Heart right ventricle (tissue), 16 donors: ENCODE data around the gene TMTC1. TPM values are rescaled to one million over a fixed set of nuclear protein-coding genes. Genes with fewer than 3 reads are reported as not detected.

Experiments
- ATAC-seq, 8 donors: fragments of 200-7000 bp; cut with Tn5 transposase; one replicate each; pipeline ENCODE4 v1.9.1; 2020; ENCODE audit warnings: mild to moderate bottlenecking in 8 of 8, moderate library complexity in 8 of 8, moderate number of reproducible peaks in 1 of 8
- DNase-seq, 2 donors: peaks; one replicate each; pipeline ENCODE4 v3.0.0-alpha.2; 2020
- H3K27ac ChIP-seq, 10 donors: fragments of 200-600 bp; sonication (generic) in 2 of 10; one replicate each; pipeline versions ENCODE4 v1.5.0 to v1.8.0; 2020 to 2022; ENCODE audit warnings: mild to moderate bottlenecking in 3 of 10
- H3K27me3 ChIP-seq, 7 donors: fragments of 200-600 bp; one replicate each; pipeline ENCODE4 v1.8.0; 2021 to 2022; ENCODE audit warnings: mild to moderate bottlenecking in 2 of 7
- H3K36me3 ChIP-seq, 9 donors: fragments of 200-600 bp; sonication (generic) in 1 of 9; one replicate each; pipeline versions ENCODE4 v1.5.0 to v1.8.0; 2020 to 2022; ENCODE audit warnings: mild to moderate bottlenecking in 2 of 9
- H3K4me1 ChIP-seq, 9 donors: fragments of 200-600 bp; sonication (generic) in 1 of 9; one replicate each; pipeline versions ENCODE4 v1.5.0 to v1.8.0; 2020 to 2022; ENCODE audit warnings: mild to moderate bottlenecking in 4 of 9
- H3K4me3 ChIP-seq, 10 donors: fragments of 200-600 bp; sonication (generic) in 2 of 10; one replicate each; pipeline versions ENCODE4 v1.5.0 to v1.8.0; 2020 to 2022; ENCODE audit warnings: mild to moderate bottlenecking in 7 of 10, moderate library complexity in 2 of 10
- H3K9me3 ChIP-seq, 11 donors: fragments of 200-600 bp in 10 of 11; sonication (generic) in 2 of 11; one replicate each; pipeline versions ENCODE4 v1.5.0 to v1.8.0; 2013 to 2022; ENCODE audit warnings: mild to moderate bottlenecking in 2 of 11, control low read depth in 1 of 11, moderate library complexity in 1 of 11
- WGBS, 2 donors: extraction: QIAGEN DNeasy Blood & Tissue Kit; methylation state at CpG; one replicate each; pipeline ENCODE4 v1.1.7; 2013; ENCODE audit warnings: inconsistent platforms in 1 of 2; 5-methylcytosine and 5-hydroxymethylcytosine counted together
- intact Hi-C, 10 donors: fragments of 100-400 bp; cut with DNase I; formaldehyde crosslinking; loops; one replicate each; pipeline versions ENCODE4 v1.11.1 to v1.14.2; 2022
- polyA plus RNA-seq, 2 donors: library from polyadenylated mRNA; stranded (reverse); fragments of 200-250 nt; gene quantifications; one replicate each; pipeline ENCODE4 v1.2.3, GENCODE V29; 2013
- total RNA-seq, 10 donors: library from RNA; stranded (reverse); fragmentation: NEBNext Ultra II Directional in 3 of 10; extraction: Animal tissue kit (Norgen Biotek cat#: 25700) in 3 of 10; gene quantifications; one replicate each; pipeline versions ENCODE4 v1.2.1 to v1.2.4, GENCODE V29; 2021 to 2023
- TF ChIP-seq, protein P1 (sequence below), 9 donors: fragments of 200-600 bp; sonication (generic) in 2 of 9; IDR thresholded peaks; one replicate each; pipeline versions ENCODE4 v1.5.0 to v1.8.0; 2021 to 2022; ENCODE audit warnings: antibody characterized with exemption in 9 of 9, mild to moderate bottlenecking in 5 of 9, moderate library complexity in 1 of 9
- donor health status: Arrhythmogenic right ventricular cardiomyopathy.
- donor health status: ischemic (EF 13 %, LVEDD 7.1; RV severe dilation, severe dysfunction).
- donor health status: healthy with polysubstance abuse.
- donor health status: DM: no; HTN: yes; CAD: no.
- donor health status: DM: no; HTN: no; CAD: no.
- donor health status: ischemic (EF 25% LVEDD 6.9; RV normal size, moderate dysfunction).
- donor health status: ischemic (EF 25% LVEDD 5.7; RV mildly dilated, moderate dysfunction).
- donor health status: healthy.
- donor health status: DM: yes; HTN: yes; CAD: no.
- donor health status: Ischemic cardiomyopathy.
- donor health status: ischemic (EF 35%, LVEDD 5.7; RV mildly dilated, moderate dysfunction).
- donor health status: nonischemic (EF 11% LVEDD 7.7; RV severe dilation, severe dysfunction).
- donor health status: DM: yes; HTN: yes; CAD: no.
- donor health status: PGD.
- donor health status: ischemic (EF 29% LVEDD 5.4; RV normal size, mild dysfunction).
- donor health status: nonischemic (EF 23%, LVEDD 6.1; RV moderate dilation, normal function).

The TMTC1 gene
- total and polyA plus RNA-seq, 12 donors, result 9.6 to 54.2 (median 22.9) TPM

DNA sequence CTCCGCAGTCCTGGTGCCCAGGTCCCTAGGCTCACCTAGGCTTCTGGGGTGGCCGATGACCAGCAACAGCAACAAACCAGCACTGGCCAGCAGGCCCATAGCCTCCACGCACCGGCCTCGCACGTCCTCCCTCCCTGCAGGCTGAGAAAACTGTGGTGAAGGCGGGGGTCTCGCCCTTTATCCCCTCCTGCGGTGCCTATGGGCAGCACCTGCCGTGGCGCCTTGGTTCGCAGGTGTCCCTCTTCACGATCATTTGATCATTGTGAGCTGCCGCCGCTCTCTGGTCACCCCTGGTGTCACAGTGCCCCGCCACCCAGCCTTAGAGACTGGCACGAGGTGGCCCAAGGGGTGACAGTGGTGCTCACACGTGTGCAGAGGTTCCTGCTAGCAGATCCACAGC is 286.2 kb downstream of the TMTC1 start, which contains the start of gene OVCH1:
TSS of gene OVCH1 (minus strand) at position 99 of the 400 bp plus-strand sequence. CDS start at position 99, 0 bp downstream.
- Histone ChIP-seq H3K4me1 (no peaks in the 10 kb centered on the region), H3K27ac (no peak within 1 kb of the TSS), H3K27me3 (no peaks in the 10 kb centered on the region), H3K36me3 (peaks cover 0 to 11% (median 0%) of the 10 kb centered on the region in 9 donors), H3K4me3 (no peak within 1 kb of the TSS), H3K9me3 (no peaks in the 10 kb centered on the region)
- DNase-seq (no peak), ATAC-seq (peak in 1 of 8 donors; percentile 41)
- TF ChIP-seq, protein P1, sequence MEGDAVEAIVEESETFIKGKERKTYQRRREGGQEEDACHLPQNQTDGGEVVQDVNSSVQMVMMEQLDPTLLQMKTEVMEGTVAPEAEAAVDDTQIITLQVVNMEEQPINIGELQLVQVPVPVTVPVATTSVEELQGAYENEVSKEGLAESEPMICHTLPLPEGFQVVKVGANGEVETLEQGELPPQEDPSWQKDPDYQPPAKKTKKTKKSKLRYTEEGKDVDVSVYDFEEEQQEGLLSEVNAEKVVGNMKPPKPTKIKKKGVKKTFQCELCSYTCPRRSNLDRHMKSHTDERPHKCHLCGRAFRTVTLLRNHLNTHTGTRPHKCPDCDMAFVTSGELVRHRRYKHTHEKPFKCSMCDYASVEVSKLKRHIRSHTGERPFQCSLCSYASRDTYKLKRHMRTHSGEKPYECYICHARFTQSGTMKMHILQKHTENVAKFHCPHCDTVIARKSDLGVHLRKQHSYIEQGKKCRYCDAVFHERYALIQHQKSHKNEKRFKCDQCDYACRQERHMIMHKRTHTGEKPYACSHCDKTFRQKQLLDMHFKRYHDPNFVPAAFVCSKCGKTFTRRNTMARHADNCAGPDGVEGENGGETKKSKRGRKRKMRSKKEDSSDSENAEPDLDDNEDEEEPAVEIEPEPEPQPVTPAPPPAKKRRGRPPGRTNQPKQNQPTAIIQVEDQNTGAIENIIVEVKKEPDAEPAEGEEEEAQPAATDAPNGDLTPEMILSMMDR (IDR thresholded peaks at IDR 0.05), result no peak
- WGBS, 2 donors, result 92 to 93% methylated on average over 18 of the region's 18 CpGs
- intact Hi-C loops, result loop anchor here in 1 of 10 donors (5.0 kb wide), 1 partner anchor 1230 kb away; no protein-coding TSS in a partner anchor

- TF ChIP-seq, protein P1 (IDR thresholded peaks at IDR 0.05), result no peak
- intact Hi-C loops, result no loop called here
- no peak for ATAC-seq
- WGBS, 2 donors, result 89 to 90% methylated on average over 6 of the region's 6 CpGs
- no peak overlapping the region for H3K4me3 ChIP-seq
- H3K4me1 ChIP-seq, result no peaks in the 10 kb centered on the region
- no peak overlapping the region for H3K27ac ChIP-seq
- H3K9me3 ChIP-seq, result no peaks in the 10 kb centered on the region
- no peaks in the 10 kb centered on the region for H3K27me3 ChIP-seq
- DNase-seq, result no peak
- H3K36me3 ChIP-seq, result no peaks in the 10 kb centered on the region
Measured at GRCh38 chr12:29492891-29493290, 290.9 kb downstream of the TMTC1 start.

- 53% methylated on average over 2 of the region's 2 CpGs for WGBS, 2 donors
- no peaks in the 10 kb centered on the region for H3K9me3 ChIP-seq
- H3K27ac ChIP-seq, result no peak overlapping the region
- H3K36me3 ChIP-seq, result no peaks in the 10 kb centered on the region
- H3K27me3 ChIP-seq, result no peaks in the 10 kb centered on the region
- TF ChIP-seq, protein P1 (IDR thresholded peaks at IDR 0.05), result no peak
- DNase-seq (no peak), ATAC-seq (no peak)
- no peaks in the 10 kb centered on the region for H3K4me1 ChIP-seq
- intact Hi-C loops, result no loop called here
- H3K4me3 ChIP-seq, result no peak overlapping the region
Measured at GRCh38 chr12:29486972-29487371, 296.8 kb downstream of the TMTC1 start.

DNA sequence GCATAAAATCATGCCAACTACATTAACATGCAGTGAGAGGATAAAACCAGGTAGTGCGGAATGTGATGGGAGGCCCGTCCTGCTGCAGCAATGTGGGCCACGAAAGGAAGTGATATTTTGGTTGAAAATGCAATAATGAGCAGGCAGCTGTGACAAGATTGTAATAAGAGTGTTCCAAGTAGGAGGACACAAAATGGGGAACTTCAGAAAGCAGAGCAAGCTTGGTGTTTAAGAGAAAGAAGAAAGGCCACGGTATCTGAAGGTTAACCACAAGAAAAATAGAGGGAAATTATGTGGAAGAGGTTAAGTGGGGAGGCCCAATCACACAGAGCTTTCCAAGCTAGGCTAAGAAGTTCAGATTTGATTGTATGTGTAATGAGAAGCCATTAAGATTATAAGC is 320.5 kb downstream of the TMTC1 start:
- H3K4me1 ChIP-seq, result no peaks in the 10 kb centered on the region
- H3K36me3 ChIP-seq, result peaks cover 0 to 13% (median 0%) of the 10 kb centered on the region in 9 donors
- 80 to 86% methylated on average over 4 of the region's 4 CpGs for WGBS, 2 donors
- no peak overlapping the region for H3K4me3 ChIP-seq
- intact Hi-C loops, result no loop called here
- no peak for ATAC-seq
- H3K9me3 ChIP-seq, result peaks cover 0 to 2% (median 0%) of the 10 kb centered on the region in 11 donors
- DNase-seq, result no peak
- TF ChIP-seq, protein P1 (IDR thresholded peaks at IDR 0.05), result no peak
- no peaks in the 10 kb centered on the region for H3K27me3 ChIP-seq
- H3K27ac ChIP-seq, result no peak overlapping the region
